GM18519 (cell line): ENCODE data around the gene OPCML.

ENCODE experiments used
- ATAC-seq: cut with Tn5 transposase; IDR thresholded peaks from one replicate; pipeline ENCODE4 v1.9.1; 2021; ENCODE audit warnings: mild to moderate bottlenecking, moderate library complexity; ENCODE audit not compliant: unreplicated experiment, low FRiP score

OPCML gene

GRCh38 chr11:132365650-132366049, 1166.7 kb downstream of the OPCML start:
- ATAC-seq: no peak
